ENCODE measurements around the gene ABHD2.
"Not testable (repeated sequence)": the region's sequence is repeated elsewhere in the genome, so short reads cannot be mapped to it uniquely, and the experiment has no call there.

The ABHD2 gene

GRCh38 chr15:89121414-89121813 lies 33.2 kb downstream of the ABHD2 start:
- no peak for DNase-seq (ENCODE audit: low spot score)

- no peak for DNase-seq (ENCODE audit: low spot score)
These were observed 34.4 kb downstream of the ABHD2 start for GRCh38 chr15:89122505-89123180.

GRCh38 chr15:89123181-89123525 lies 34.9 kb downstream of the ABHD2 start:
- DNase-seq (ENCODE audit: low spot score), result no peak

DNA sequence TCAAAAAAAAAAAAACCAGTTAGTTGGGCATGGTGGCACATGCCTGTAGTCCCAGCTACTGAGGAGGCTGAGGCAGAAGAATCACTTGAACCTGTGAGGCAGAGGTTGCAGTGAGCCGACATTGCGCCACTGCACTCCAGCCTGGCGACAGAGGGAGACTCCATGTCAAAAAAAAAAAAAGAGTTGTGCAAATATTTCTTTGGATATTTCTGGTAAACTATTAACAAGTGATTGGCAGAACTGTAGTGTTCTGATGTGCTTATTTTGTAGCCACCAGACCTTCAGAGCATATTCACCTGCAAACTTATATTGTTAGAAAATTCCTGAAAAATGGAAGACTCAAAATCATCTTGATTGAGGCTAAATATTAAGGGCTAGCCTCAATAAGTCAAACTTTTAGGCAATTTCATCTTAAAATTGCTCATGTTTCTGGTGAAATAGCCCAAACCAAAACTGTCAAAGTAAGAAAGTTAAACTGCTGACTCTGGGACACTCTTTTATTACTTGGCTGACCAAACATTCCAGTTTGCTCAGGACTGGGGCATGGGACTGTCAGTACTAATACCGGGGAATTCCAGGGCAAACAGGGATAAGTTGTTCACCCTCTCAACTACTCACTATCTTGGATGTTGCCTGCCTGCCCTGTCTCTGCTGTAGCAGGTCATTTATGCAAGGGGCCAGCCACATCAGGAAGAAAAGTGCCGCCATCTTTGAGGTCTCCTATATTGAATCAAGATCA lies 37.0 kb downstream of the ABHD2 start:
- DNase-seq (ENCODE audit: low spot score), result no peak

DNA sequence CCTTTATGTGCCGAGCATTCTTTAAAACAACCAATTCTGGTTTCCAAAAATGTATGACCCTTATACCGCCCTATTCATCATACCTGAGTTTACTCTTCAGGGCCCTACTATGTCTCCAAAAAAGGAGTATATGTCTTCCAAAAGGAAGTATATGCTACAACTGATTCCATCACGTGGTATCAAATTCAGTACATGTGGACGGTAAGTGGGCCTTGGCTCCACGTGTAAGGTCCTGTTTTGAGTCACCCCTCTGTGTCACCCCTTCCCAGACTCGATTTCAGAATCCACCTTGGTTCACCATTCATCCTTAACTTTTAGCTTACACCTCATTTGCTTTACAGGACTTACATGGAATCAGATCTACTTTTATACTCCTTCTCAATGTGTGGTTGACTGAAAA lies 37.8 kb downstream of the ABHD2 start:
- DNase-seq (ENCODE audit: low spot score), result no peak

DNA sequence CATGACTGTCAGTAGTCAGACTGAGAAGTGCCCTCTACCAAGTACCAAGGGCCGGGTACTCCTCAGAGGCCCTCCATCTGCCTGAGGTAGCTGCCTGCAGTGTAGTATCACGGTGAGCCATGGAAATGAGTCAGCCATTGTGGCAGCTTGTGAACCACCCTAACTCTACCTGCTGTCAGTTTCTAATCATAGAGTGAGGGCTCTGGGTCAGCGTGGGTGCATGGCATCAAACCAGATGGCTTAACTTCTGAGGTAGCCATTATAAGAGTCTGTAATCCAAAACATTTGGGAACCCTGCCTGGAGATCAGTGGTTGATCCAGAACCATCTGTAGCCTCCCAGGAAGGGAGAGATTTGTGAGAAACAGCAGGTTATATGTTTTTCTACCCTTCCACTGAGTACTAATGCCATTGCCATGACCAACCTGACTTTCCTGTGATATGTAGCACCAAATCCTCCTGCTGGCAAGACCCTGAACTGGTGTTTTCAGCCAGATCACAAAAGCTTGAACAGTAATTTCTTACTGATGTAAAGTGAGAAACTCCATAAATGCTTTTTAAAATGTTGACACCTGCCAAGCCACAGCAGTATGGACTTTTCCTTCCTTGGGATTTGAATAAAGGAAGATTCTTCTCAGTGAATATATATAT lies 38.9 kb downstream of the ABHD2 start:
- peak; percentile 52 for DNase-seq (ENCODE audit: low spot score)

DNA sequence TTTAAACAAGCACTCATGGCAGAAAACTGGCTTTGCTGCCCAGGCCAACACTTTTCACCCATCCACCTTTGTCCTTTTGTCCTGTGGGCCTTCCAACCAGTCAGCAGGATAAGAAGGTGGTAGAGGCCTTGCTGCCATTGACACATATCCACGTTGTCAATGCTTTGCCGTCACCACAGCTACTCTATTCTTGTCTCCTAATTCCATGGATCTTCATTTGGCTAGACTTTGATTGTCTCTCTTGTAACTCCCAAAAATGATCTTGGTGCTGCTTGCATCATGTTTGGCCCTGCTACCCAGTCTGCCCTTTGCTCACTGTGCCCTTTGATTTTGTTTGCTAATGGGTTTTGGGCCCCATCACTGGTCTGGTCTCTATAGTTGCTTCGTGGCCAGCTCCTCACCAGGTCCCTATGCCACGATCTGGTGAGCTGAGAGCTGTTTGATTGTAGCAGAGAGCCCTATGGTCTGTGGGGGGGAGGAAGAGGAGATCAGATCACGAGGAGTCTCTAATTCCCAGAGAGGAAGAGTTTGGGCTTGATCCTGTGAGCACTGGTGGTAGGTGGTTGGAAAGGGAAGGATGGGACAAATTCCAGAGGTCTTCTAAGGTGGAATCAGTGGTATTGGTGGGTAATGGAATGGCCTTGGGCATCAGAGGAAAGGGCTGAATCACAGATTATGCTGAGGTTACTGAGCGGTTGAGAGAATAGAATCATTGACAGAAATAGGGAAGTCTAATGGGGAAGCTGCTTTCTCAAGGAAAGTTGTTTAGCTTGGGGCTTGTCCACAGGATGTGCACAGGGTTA lies 40.3 kb downstream of the ABHD2 start:
- DNase-seq (ENCODE audit: low spot score), result no peak

DNA sequence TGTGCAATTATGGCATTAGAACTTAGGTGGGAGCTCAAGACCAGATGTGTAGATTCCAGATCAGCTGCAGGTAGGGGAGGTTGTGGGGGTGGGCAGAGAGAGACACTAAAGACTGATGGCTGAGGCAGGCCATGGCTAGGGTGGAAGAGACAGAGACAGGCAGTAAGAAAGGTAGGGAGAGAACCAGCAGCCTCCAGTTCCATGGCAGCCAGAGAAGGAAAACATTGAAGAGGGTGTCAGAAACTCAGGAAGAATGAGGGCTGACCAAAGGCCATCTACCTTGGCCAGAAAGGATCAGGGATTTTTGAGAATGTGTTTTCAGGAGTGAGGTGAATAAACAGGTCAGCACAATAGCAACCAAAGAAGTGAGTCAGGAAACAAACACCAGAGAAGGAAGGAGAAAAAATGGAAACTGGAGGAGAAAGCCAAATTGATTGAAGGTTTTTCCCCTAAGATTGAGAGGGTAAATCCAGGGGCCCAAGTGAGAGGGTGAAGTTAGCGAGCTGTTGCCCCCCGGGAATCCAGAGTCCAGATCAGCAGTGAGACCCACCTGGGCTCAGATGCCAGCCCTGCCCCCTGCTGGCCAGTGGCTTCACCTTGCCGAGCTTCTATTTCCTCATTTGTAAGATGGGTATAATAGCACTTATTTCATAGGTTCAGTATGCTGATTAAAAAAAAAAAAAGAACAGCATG lies 41.0 kb downstream of the ABHD2 start:
- DNase-seq (ENCODE audit: low spot score), result peak; percentile 65

- no peak for DNase-seq (ENCODE audit: low spot score)
These were observed 41.5 kb downstream of the ABHD2 start for GRCh38 chr15:89129816-89130134.

- DNase-seq (ENCODE audit: low spot score), result no peak
These were observed 41.9 kb downstream of the ABHD2 start for GRCh38 chr15:89130201-89130600.

DNA sequence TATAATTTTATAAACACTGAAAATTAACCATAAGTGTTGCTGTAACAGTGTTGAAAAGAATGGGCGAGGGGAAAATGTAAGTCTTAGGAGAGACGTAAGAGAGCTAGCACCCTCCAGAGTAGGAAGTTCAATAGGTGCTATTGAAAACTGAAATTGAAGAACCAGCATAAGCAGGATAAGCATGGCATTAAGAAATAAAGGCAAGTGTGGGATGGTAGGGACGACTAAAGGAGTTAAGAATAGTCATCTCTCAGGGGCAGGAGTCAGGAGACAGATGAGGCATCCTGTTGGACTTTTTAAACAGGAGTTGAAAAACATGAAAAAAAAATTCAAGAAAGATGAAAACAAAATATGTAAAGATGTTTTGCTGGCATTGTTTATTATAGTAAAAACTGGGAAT lies 43.5 kb downstream of the ABHD2 start:
- no peak for DNase-seq (ENCODE audit: low spot score)

DNA sequence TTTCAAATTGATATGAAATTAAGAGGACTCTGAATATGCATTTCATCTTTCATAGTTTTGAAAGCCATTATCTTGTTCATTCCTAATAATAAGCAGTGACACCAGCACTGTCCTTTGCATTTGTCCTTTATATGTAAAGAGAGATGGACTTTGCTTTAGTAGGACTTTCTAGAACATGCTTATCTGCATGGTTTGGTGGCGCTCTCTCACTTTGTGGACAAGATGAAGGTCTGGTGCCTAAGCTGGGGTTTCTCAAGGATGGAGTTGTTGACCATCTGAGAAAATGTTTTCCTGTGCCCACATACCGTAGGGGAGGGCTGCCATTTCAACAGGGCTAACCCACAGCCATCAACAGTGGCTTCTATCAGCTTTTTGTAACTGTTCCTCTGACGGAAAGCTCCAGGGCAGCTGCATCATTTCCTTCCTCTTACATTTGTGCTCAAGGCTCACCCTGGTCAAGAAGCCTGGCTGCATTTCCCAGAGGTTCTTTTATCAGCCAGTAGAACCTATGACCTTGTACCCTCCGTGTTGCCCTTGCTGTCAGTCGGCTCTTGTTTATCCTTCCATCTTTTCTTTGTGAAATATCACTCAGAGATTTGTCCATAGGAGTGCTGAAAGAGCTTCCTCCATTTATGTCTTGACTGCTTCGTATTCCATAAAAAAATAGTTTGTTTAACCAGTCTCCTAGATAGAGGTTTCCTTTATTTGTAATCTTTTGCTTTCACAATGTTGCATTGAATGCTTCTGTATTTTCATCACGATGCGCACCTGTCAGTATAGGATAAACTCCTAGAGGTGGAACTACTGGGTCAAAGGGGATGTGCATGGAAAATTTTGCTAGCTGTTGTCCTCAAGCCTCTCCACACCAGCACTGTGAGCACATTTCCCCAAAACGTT lies 44.6 kb downstream of the ABHD2 start:
- no peak for DNase-seq (ENCODE audit: low spot score)

DNA sequence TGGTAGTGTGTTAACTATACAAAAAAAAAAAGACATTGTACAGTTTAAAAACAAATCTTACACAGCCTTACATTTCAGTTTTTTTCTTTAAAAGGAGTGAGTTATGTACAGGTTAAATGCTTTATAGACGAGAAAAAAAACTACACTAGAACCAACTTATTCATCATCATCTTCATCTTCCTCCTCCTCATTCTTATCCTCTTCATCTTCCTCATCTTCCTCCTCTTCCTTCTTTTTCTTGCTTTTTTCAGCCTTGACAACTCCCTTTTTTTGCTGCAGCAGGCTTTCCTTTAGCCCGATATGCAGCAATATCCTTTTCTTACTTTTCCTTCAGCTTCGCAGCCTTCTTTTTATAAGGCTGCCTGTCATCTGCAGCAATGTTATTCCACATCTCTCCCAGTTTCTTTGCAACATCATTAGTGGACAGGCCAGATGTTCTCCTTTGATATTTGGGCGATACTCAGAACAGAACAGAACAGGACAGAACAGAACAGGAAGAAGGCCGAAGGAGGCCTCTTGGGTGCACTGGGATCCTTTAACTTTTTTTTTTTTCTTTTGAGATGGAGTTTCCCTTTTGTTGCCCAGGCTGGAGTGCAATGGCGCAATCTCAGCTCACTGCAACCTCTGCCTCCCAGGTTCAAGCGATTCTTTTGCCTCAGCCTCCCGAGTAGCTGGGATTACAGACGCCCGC lies 47.3 kb downstream of the ABHD2 start:
- DNase-seq (ENCODE audit: low spot score), result not testable (repeated sequence)

DNA sequence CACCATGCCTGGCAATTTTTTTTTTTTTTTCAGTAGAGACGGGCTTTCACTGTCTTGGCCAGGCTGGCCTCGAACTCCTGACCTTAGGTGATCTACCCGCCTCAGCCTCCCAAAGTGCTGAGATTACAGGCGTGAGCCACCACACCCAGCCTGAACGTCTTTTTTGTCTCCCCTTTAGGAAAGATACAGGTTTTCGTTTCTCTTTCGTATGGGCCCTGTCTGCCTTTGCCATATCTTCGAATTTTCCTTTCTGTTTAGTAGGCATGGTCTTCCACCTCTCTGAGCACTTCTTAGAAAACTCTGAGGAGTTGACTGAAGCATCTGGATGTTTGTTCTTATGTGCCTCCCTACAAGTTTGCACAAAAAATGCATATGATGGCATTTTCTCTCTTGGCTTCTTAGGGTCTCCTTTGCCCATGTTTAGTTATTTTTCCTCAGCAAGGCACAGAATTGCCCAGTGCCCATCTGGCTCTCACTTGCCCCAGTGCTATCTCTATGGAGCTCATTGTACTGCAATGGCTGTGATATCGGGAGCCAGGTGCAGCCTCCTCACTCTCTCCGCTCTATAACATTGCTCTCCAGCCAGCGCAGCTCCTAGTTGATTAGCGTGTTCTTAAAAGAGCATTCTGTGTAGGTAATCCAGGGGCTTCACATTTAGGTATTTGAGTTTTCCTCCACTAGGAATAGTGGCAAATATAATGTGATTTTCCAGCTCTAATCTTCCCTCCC lies 48.0 kb downstream of the ABHD2 start:
- no peak for DNase-seq (ENCODE audit: low spot score)

GRCh38 chr15:89136818-89137772 lies 48.8 kb downstream of the ABHD2 start:
- no peak for DNase-seq (ENCODE audit: low spot score)

- no peak for DNase-seq (ENCODE audit: low spot score)
These were observed 49.7 kb downstream of the ABHD2 start for GRCh38 chr15:89137926-89138325.

- no peak for DNase-seq (ENCODE audit: low spot score)
These were observed 50.9 kb downstream of the ABHD2 start for GRCh38 chr15:89138999-89139612.

Data from D341Med (cell line).